ENCODE measurements around the gene CLIC6.

The CLIC6 gene

GRCh38 chr21:34766862-34767261 lies 98.1 kb downstream of the CLIC6 start:
- no peak for DNase-seq (ENCODE audit: low read depth in 2 of 2)
